ENCODE measurements around the gene ZNF568.

DNA sequence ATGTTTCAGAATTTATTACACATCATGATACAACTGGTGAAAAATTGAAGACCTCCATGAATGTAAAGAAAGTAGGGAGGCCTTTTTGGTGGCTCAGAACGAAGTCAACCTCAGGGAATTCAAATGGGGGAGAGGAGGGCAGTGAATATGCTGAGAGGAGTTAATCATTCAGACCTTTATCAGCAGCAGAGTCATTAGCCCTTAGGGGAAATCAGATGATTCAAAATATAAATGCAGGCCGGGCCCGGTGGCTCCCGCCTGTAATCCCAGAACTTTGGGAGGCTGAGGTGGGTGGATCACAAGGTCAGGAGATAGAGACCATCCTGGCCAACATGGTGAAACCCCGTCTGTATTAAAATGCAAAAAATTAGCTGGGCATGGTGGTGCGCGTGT is 81.7 kb downstream of the ZNF568 start:
- TF ChIP-seq, protein P1, sequence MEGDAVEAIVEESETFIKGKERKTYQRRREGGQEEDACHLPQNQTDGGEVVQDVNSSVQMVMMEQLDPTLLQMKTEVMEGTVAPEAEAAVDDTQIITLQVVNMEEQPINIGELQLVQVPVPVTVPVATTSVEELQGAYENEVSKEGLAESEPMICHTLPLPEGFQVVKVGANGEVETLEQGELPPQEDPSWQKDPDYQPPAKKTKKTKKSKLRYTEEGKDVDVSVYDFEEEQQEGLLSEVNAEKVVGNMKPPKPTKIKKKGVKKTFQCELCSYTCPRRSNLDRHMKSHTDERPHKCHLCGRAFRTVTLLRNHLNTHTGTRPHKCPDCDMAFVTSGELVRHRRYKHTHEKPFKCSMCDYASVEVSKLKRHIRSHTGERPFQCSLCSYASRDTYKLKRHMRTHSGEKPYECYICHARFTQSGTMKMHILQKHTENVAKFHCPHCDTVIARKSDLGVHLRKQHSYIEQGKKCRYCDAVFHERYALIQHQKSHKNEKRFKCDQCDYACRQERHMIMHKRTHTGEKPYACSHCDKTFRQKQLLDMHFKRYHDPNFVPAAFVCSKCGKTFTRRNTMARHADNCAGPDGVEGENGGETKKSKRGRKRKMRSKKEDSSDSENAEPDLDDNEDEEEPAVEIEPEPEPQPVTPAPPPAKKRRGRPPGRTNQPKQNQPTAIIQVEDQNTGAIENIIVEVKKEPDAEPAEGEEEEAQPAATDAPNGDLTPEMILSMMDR (conservative IDR thresholded peaks at IDR 0.05; ENCODE audit: low read depth, low read length) = no peak
- no peak for TF ChIP-seq EZH2 (IDR thresholded peaks at IDR 0.05; ENCODE audit: borderline replicate concordance, low read depth, low read length, poor library complexity, severe bottlenecking)
